K562 (cell line): ENCODE data around the gene HAUS5. TPM values are rescaled to one million over a fixed set of nuclear protein-coding genes. Genes with fewer than 3 reads are reported as not detected.

Source experiments
- ARID2 ChIP-seq: fragments of 450-650 bp; IDR thresholded peaks from 2 replicates; pipeline ENCODE4 v1.6.1; 2017; ENCODE audit warnings: antibody characterized with exemption, mild to moderate bottlenecking
- CBFB ChIP-seq: sonication (generic); formaldehyde crosslinking; IDR thresholded peaks from 2 replicates; pipeline ENCODE4 v1.4.0; 2020; ENCODE audit warnings: mild to moderate bottlenecking, missing genetic modification reagents
- ESRRA ChIP-seq: fragments of 450-650 bp; IDR thresholded peaks from 2 replicates; pipeline ENCODE4 v1.6.1; 2014; ENCODE audit warnings: low read depth, mild to moderate bottlenecking, moderate library complexity, borderline replicate concordance
- GATAD2A ChIP-seq: fragments of 450-650 bp; IDR thresholded peaks from 2 replicates; pipeline ENCODE4 v1.6.1; 2017
- ID3 ChIP-seq, 2 experiments: fragments of 250-450 bp in 1 of 2; fragments of 450-650 bp in 1 of 2; sonication (Bioruptor Pico) in 1 of 2; IDR thresholded peaks; 2 replicates each; pipeline versions ENCODE4 v1.6.1 to v1.8.0; 2016 to 2021; ENCODE audit warnings: mild to moderate bottlenecking in 2 of 2, moderate library complexity in 2 of 2, missing compliant biosample characterization in 1 of 2, missing genetic modification characterization in 1 of 2
- KHSRP ChIP-seq: fragments of 450-650 bp; IDR thresholded peaks from 2 replicates; pipeline ENCODE4 v1.6.1; 2017
- MAFK ChIP-seq: IDR thresholded peaks from 2 replicates; pipeline ENCODE4 v1.6.1; 2011; ENCODE audit warnings: low read length, improper control_type of control experiment
- MAZ ChIP-seq, 2 experiments: fragments of 450-650 bp in 1 of 2; sonication (generic) in 1 of 2; formaldehyde crosslinking; IDR thresholded peaks in 1 of 2; conservative IDR thresholded peaks in 1 of 2; 2 replicates each; pipeline versions ENCODE4 v1.4.0 to v1.5.0; 2020; ENCODE audit warnings: mild to moderate bottlenecking in 1 of 2, missing genetic modification reagents in 1 of 2
- MECOM ChIP-seq: fragments of 250-450 bp; sonication (Bioruptor Pico); IDR thresholded peaks from 2 replicates; pipeline ENCODE4 v1.8.0; 2022; ENCODE audit warnings: inconsistent platforms
- NFRKB ChIP-seq: fragments of 450-650 bp; IDR thresholded peaks from 2 replicates; pipeline ENCODE4 v1.6.1; 2016; ENCODE audit warnings: low read depth
- PHF8 ChIP-seq: fragments of 200-600 bp; sonication (generic); IDR thresholded peaks from 2 replicates; pipeline ENCODE4 v1.6.1; 2012; ENCODE audit warnings: mixed run types, mild to moderate bottlenecking, inconsistent platforms, low read length, moderate library complexity, borderline replicate concordance
- PREB ChIP-seq: sonication (generic); formaldehyde crosslinking; IDR thresholded peaks from 2 replicates; pipeline ENCODE4 v1.8.1; 2023; ENCODE audit warnings: mild to moderate bottlenecking, missing genetic modification reagents
- RFX7 ChIP-seq: fragments of 250-450 bp; sonication (Bioruptor Pico); IDR thresholded peaks from 2 replicates; pipeline ENCODE4 v1.5.1; 2021; ENCODE audit warnings: mild to moderate bottlenecking
- SRF ChIP-seq, 2 experiments: fragments of 250-450, 450-650 bp in 1 of 2; sonication (Bioruptor Pico) in 1 of 2; sonication (generic) in 1 of 2; formaldehyde crosslinking; IDR thresholded peaks; 2 replicates each; pipeline versions ENCODE4 v1.5.0 to v1.5.1; 2020 to 2022; ENCODE audit warnings: mild to moderate bottlenecking in 1 of 2, missing genetic modification reagents in 1 of 2
- ZNF253 ChIP-seq: fragments of 250-450 bp; sonication (Bioruptor Pico); conservative IDR thresholded peaks from 2 replicates; pipeline ENCODE4 v1.6.1; 2021; ENCODE audit warnings: mild to moderate bottlenecking
- ZNF444 ChIP-seq: fragments of 250-450 bp; sonication (Bioruptor Pico); IDR thresholded peaks from 2 replicates; pipeline ENCODE4 v1.4.0; 2020; ENCODE audit warnings: mild to moderate bottlenecking, moderate library complexity
- ZSCAN32 ChIP-seq: fragments of 450-650 bp; formaldehyde crosslinking; IDR thresholded peaks from 2 replicates; pipeline ENCODE4 v1.4.0; 2020; ENCODE audit warnings: mild to moderate bottlenecking, moderate library complexity
- polyA plus RNA-seq, 8 experiments: library from polyadenylated mRNA; depleted of rRNA in 4 of 8; stranded (reverse) in 5 of 8; unstranded in 3 of 8; fragments of >200 nt; fragmentation: Nextera tagmentation in 2 of 8; fragmentation: Illumina TruSeq in 1 of 8; extraction: Ambion mirVana in 2 of 8; extraction: Trizol in 1 of 8; gene quantifications; 2 replicates each; pipeline versions ENCODE4 v1.2.1 to v1.2.3, GENCODE V29; 2011 to 2014; ENCODE audit warnings: inconsistent platforms in 1 of 8, missing spikeins in 1 of 8
- total RNA-seq, 7 experiments: library from RNA; depleted of rRNA in 6 of 7; stranded (reverse); fragments of >200 nt in 6 of 7; fragmentation: Illumina TruSeq in 2 of 7; extraction: Trizol in 2 of 7; gene quantifications; 2 replicates each; pipeline versions ENCODE4 v1.2.1 to v1.2.3, GENCODE V29; 2011 to 2021; ENCODE audit warnings: low replicate concordance in 1 of 7
- TF ChIP-seq, protein P1 (sequence below): fragments of 450-650 bp; IDR thresholded peaks from one replicate; pipeline ENCODE4 v1.6.1; 2018; ENCODE audit warnings: mild to moderate bottlenecking, moderate library complexity; ENCODE audit not compliant: partially characterized antibody
- TF ChIP-seq, protein P2 (sequence below): sonication (generic); formaldehyde crosslinking; IDR thresholded peaks from 2 replicates; pipeline ENCODE4 v1.8.1; 2022; ENCODE audit warnings: missing genetic modification reagents
- TF ChIP-seq, protein P3 (sequence below): fragments of 250-450 bp; sonication (Bioruptor Pico); IDR thresholded peaks from 2 replicates; pipeline ENCODE4 v1.8.0; 2022; ENCODE audit warnings: inconsistent platforms

HAUS5 gene
- total and polyA plus RNA-seq, 9 of the 15 experiments (the other 6 are each of a cell fraction or from before 2014, with no cell fraction given) = 3.5 to 41.3 (median 14.2) TPM

DNA sequence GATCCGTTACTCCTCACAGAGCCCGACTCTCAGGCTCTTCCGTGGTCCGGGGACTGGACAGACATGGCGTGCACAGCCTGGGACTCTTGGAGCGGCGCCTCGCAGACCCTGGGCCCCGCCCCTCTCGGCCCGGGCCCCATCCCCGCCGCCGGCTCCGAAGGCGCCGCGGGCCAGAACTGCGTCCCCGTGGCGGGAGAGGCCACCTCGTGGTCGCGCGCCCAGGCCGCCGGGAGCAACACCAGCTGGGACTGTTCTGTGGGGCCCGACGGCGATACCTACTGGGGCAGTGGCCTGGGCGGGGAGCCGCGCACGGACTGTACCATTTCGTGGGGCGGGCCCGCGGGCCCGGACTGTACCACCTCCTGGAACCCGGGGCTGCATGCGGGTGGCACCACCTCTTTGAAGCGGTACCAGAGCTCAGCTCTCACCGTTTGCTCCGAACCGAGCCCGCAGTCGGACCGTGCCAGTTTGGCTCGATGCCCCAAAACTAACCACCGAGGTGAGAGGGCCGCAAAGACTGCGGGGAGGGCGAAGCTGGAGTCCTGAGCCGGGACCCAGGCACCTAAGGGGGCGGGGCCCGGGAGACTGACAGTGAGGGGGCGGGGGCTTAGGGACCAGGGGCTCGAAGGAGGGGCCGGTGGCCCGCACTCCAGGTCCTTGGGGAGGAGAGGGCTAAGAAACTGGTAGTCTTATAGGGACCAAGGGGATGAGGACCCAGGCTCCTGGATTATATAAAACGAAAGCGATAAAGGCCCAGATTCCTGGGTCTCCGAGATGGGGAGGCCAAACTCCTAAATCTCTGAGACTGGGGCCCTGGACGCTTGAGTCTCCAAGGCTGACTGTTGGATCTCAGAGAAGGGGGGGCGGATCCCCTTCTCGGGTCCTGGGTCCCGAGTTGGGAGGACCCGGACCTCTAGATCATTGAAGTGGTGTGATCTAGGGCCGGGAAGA, 31.0 kb downstream of the HAUS5 start (continued):
- TF ChIP-seq, protein P1, sequence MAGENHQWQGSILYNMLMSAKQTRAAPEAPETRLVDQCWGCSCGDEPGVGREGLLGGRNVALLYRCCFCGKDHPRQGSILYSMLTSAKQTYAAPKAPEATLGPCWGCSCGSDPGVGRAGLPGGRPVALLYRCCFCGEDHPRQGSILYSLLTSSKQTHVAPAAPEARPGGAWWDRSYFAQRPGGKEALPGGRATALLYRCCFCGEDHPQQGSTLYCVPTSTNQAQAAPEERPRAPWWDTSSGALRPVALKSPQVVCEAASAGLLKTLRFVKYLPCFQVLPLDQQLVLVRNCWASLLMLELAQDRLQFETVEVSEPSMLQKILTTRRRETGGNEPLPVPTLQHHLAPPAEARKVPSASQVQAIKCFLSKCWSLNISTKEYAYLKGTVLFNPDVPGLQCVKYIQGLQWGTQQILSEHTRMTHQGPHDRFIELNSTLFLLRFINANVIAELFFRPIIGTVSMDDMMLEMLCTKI = no peak
- no peak for TF ChIP-seq MAFK
- TF ChIP-seq KHSRP = no peak
- no peak for TF ChIP-seq ZSCAN32 (CRISPR knock-in tag)
- TF ChIP-seq SRF (CRISPR knock-in tag; IDR thresholded peaks at IDR 0.05) = no peak; a peak in 1 of 4 replicates
- TF ChIP-seq, protein P2, sequence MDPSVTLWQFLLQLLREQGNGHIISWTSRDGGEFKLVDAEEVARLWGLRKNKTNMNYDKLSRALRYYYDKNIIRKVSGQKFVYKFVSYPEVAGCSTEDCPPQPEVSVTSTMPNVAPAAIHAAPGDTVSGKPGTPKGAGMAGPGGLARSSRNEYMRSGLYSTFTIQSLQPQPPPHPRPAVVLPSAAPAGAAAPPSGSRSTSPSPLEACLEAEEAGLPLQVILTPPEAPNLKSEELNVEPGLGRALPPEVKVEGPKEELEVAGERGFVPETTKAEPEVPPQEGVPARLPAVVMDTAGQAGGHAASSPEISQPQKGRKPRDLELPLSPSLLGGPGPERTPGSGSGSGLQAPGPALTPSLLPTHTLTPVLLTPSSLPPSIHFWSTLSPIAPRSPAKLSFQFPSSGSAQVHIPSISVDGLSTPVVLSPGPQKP (CRISPR knock-in tag) = no peak
- TF ChIP-seq CBFB (CRISPR knock-in tag) = no peak
- TF ChIP-seq GATAD2A = 0 out of 2 replicates have a peak, but pooled peaks have one; percentile 68
- TF ChIP-seq ID3 (CRISPR knock-in tag; IDR thresholded peaks at IDR 0.05) = no peak
- TF ChIP-seq ID3 (tag; IDR thresholded peaks at IDR 0.05) = peak; percentile 74; the same call in 1 of the 2 replicates
- no peak for TF ChIP-seq ZNF444 (CRISPR knock-in tag)
- TF ChIP-seq MECOM = no peak
- peak; percentile 75; the same call in 1 of the 2 replicates for TF ChIP-seq PHF8
- TF ChIP-seq NFRKB = no peak
- TF ChIP-seq ARID2 = no peak
- peak; percentile 49; the same call in 1 of the 2 replicates for TF ChIP-seq ESRRA
- TF ChIP-seq MAZ (CRISPR knock-in tag; conservative IDR thresholded peaks at IDR 0.05 in 1 of 2, IDR thresholded peaks at IDR 0.05 in 1 of 2) = peak; percentile 82 to 95
- no peak for TF ChIP-seq ZNF253 (CRISPR knock-in tag)
- no peak for TF ChIP-seq PREB
- TF ChIP-seq, protein P3, sequence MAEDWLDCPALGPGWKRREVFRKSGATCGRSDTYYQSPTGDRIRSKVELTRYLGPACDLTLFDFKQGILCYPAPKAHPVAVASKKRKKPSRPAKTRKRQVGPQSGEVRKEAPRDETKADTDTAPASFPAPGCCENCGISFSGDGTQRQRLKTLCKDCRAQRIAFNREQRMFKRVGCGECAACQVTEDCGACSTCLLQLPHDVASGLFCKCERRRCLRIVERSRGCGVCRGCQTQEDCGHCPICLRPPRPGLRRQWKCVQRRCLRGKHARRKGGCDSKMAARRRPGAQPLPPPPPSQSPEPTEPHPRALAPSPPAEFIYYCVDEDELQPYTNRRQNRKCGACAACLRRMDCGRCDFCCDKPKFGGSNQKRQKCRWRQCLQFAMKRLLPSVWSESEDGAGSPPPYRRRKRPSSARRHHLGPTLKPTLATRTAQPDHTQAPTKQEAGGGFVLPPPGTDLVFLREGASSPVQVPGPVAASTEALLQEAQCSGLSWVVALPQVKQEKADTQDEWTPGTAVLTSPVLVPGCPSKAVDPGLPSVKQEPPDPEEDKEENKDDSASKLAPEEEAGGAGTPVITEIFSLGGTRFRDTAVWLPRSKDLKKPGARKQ (CRISPR knock-in tag) = no peak
- no peak for TF ChIP-seq RFX7 (CRISPR knock-in tag)
